ENCODE measurements around the gene NCOA5. TPM values are rescaled to one million over a fixed set of nuclear protein-coding genes. Genes with fewer than 3 reads are reported as not detected.

The NCOA5 gene
- total RNA-seq, 1 experiment from 2014 or later, result 34.4 TPM

GRCh38 chr20:46018611-46019010 is 71.2 kb downstream of the NCOA5 start:
- DNase-seq, result no peak
- Mint-ChIP-seq H3K4me1 (ENCODE audit: low read depth, unreplicated experiment) (peaks cover 16% of the 10 kb centered on the region), H3K4me3 (ENCODE audit: low read depth, unreplicated experiment) (no peak overlapping the region), H3K36me3 (ENCODE audit: insufficient read depth, unreplicated experiment) (peaks cover 5% of the 10 kb centered on the region), H3K27ac (ENCODE audit: unreplicated experiment) (no peak overlapping the region), H3K27me3 (ENCODE audit: unreplicated experiment) (peaks cover 81% of the 10 kb centered on the region), H3K9me3 (ENCODE audit: low read depth, unreplicated experiment) (no peaks in the 10 kb centered on the region)
- CTCF ChIA-PET, result no interaction called here
- BruUV-seq (replicated peaks), result no TSS peak
- intact Hi-C loops (cut with micrococcal nuclease; ENCODE audit: unreplicated experiment), result no loop called here
- TF ChIP-seq, protein P1, sequence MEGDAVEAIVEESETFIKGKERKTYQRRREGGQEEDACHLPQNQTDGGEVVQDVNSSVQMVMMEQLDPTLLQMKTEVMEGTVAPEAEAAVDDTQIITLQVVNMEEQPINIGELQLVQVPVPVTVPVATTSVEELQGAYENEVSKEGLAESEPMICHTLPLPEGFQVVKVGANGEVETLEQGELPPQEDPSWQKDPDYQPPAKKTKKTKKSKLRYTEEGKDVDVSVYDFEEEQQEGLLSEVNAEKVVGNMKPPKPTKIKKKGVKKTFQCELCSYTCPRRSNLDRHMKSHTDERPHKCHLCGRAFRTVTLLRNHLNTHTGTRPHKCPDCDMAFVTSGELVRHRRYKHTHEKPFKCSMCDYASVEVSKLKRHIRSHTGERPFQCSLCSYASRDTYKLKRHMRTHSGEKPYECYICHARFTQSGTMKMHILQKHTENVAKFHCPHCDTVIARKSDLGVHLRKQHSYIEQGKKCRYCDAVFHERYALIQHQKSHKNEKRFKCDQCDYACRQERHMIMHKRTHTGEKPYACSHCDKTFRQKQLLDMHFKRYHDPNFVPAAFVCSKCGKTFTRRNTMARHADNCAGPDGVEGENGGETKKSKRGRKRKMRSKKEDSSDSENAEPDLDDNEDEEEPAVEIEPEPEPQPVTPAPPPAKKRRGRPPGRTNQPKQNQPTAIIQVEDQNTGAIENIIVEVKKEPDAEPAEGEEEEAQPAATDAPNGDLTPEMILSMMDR (IDR thresholded peaks at IDR 0.05; ENCODE audit: unreplicated experiment), result no peak

DNA sequence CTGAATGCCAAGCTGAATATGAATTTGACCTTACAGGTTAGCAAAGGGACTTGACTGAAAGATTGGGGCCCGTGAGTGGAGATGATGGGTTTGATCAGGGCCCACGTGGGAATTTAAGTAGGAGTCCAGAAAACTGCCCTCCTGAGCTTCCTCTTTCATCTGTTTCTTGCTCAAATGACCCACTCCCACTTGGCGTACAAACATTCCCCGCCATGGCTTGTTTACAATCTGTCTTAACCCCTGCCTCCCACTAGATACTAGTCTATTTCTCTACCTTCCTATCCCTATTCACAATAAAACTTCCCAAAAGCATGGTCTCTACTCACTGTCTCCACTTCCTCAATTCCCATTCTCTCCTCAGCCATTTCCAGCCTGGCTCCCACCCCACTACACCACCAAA is 71.7 kb downstream of the NCOA5 start:
- TF ChIP-seq, protein P1 (IDR thresholded peaks at IDR 0.05; ENCODE audit: unreplicated experiment), result no peak
- CTCF ChIA-PET, result no interaction called here
- BruUV-seq (replicated peaks), result no TSS peak
- Mint-ChIP-seq H3K9me3 (ENCODE audit: low read depth, unreplicated experiment) (no peaks in the 10 kb centered on the region), H3K36me3 (ENCODE audit: insufficient read depth, unreplicated experiment) (peaks cover 5% of the 10 kb centered on the region), H3K4me1 (ENCODE audit: low read depth, unreplicated experiment) (peaks cover 11% of the 10 kb centered on the region), H3K27ac (ENCODE audit: unreplicated experiment) (no peak overlapping the region), H3K27me3 (ENCODE audit: unreplicated experiment) (peaks cover 80% of the 10 kb centered on the region), H3K4me3 (ENCODE audit: low read depth, unreplicated experiment) (no peak overlapping the region)
- intact Hi-C loops (cut with micrococcal nuclease; ENCODE audit: unreplicated experiment), result no loop called here
- no peak for DNase-seq

- CTCF ChIA-PET, result interaction anchor here (0.6 to 0.8 kb wide), 2 partner anchors 46 to 50 kb away, joined by 4 to 7 read pairs; no protein-coding TSS in a partner anchor
- H3K9me3 Mint-ChIP-seq (ENCODE audit: low read depth, unreplicated experiment), result no peaks in the 10 kb centered on the region
- intact Hi-C loops (cut with micrococcal nuclease; ENCODE audit: unreplicated experiment), result no loop called here
- no peak overlapping the region for H3K27ac Mint-ChIP-seq (ENCODE audit: unreplicated experiment)
- DNase-seq, result no peak
- H3K27me3 Mint-ChIP-seq (ENCODE audit: unreplicated experiment), result peaks cover 80% of the 10 kb centered on the region
- no peak overlapping the region for H3K4me3 Mint-ChIP-seq (ENCODE audit: low read depth, unreplicated experiment)
- H3K36me3 Mint-ChIP-seq (ENCODE audit: insufficient read depth, unreplicated experiment), result peaks cover 5% of the 10 kb centered on the region
- BruUV-seq (replicated peaks), result no TSS peak
- TF ChIP-seq, protein P1 (IDR thresholded peaks at IDR 0.05; ENCODE audit: unreplicated experiment), result no peak
- peaks cover 9% of the 10 kb centered on the region for H3K4me1 Mint-ChIP-seq (ENCODE audit: low read depth, unreplicated experiment)
These were observed 72.5 kb downstream of the NCOA5 start for GRCh38 chr20:46017272-46017671.

- Mint-ChIP-seq H3K27me3 (ENCODE audit: unreplicated experiment) (peaks cover 85% of the 10 kb centered on the region), H3K36me3 (ENCODE audit: insufficient read depth, unreplicated experiment) (peaks cover 5% of the 10 kb centered on the region), H3K4me3 (ENCODE audit: low read depth, unreplicated experiment) (peak overlapping the region; percentile 55), H3K4me1 (ENCODE audit: low read depth, unreplicated experiment) (peaks cover 31% of the 10 kb centered on the region), H3K9me3 (ENCODE audit: low read depth, unreplicated experiment) (peaks cover 2% of the 10 kb centered on the region), H3K27ac (ENCODE audit: unreplicated experiment) (no peak overlapping the region)
- intact Hi-C loops (cut with micrococcal nuclease; ENCODE audit: unreplicated experiment), result no loop called here
- no TSS peak for BruUV-seq (replicated peaks)
- TF ChIP-seq, protein P1 (IDR thresholded peaks at IDR 0.05; ENCODE audit: unreplicated experiment), result no peak
- CTCF ChIA-PET, result interaction anchor here (0.6 to 4.0 kb wide), 11 partner anchors 8 to 423 kb away, joined by 3 to 26 read pairs (median 4); no protein-coding TSS in a partner anchor
- DNase-seq, result no peak
These were observed 75.0 kb downstream of the NCOA5 start for GRCh38 chr20:46014517-46015396.

Measured in Calu3 (cell line).